Hematopoietic multipotent progenitor cell treated with erythropoietin and hydrocortisone succinate and interleukin-3 and kit ligand, for 6 days (in vitro differentiated cells): ENCODE data around the gene FGF2.
"Not testable (repeated sequence)": the region's sequence is repeated elsewhere in the genome, so short reads cannot be mapped to it uniquely, and the experiment has no call there.

Source experiments
- DNase-seq: peaks from one replicate; pipeline ENCODE4 v3.0.0-alpha.2; 2015

Gene FGF2

DNA sequence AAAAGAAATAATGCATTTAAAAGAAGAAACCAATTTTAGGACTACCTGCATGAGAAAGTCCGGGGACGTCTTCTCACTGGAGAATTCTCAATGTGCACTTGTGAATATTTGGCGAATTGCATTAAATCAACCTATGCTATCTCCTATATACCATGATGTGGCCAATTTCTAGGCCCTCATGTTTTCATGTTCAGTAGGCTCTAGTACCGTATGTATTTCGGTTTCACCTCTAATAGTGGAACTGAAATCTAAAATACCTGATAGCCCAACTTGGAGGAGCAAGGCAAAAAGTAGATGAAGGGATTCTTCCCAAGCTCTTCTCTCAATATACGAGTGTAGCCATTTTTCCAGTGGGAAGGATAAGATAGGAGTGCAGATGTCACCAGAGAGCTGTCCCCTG is 11.4 kb upstream of the FGF2 start:
- no peak for DNase-seq

DNA sequence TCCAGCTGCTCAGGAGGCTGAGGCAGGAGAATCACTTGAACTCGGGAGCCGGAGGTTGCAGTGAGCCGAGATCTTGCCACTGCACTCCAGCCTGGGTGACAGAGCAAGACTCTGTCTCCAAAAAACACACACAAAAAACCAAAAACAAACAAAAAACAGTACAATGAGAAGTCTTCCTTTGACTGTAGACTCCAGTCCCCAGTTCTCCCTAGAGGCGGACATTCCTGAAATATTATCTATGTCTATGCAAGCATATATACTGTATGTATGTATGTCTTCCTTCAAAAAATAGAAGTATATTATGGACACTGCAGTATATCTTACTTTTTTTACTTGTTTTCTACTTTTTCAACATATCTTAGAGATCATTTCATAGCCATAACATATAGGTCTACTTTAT is 10.2 kb upstream of the FGF2 start:
- no peak for DNase-seq

DNA sequence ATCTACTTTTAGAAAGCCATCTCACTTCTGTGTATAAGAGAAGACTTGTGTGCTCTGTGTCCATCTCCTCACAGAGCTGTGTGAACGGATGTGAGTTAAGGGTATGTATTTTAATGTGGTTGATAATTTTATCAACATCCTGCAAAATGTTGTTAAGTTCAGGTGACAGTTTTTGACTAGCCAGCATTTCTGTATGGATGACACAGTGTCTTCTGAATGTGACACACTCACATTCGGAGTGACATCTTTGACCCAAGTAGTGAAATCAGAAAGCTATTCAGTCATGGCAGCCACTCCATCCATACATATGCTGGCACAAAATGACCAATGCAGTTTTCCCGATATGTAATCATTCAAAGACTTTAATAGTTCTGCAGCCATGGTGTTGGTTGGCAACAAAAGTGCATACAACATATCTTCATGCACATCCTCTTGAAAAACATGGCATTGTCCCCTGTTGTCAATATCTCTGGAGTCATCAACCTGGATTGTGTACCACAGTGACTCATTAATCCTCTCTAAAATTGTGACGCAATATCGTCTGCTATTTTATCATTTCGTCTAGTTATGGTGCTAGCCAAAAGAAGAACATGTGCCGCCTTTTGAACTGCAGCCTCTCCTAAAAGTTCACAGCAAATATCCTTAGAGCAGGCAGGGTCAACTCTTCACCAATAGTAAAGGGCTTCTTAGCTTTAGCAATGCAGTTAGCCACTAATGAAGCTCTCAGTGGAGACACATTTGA is 6.8 kb upstream of the FGF2 start:
- DNase-seq, result no peak

DNA sequence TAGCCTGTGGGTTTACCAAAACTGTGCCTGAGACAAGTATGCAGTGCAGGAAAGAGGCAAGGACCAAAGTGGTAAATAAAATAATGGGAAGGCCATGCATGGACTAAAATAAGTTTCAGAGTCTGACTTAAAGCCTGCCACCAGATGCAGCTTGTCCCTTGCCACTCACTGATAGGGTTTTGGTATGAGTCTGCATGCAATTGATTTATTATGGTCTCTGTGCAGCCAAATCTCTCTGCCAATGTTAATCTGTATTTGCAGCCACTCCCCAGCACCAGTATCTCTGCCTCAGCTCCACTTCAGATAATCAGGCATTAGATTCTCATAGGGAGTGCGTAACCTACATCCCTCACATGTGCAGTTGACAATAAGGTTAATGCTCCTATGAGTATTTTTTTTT is 5.5 kb upstream of the FGF2 start:
- peak; percentile 62 for DNase-seq

DNA sequence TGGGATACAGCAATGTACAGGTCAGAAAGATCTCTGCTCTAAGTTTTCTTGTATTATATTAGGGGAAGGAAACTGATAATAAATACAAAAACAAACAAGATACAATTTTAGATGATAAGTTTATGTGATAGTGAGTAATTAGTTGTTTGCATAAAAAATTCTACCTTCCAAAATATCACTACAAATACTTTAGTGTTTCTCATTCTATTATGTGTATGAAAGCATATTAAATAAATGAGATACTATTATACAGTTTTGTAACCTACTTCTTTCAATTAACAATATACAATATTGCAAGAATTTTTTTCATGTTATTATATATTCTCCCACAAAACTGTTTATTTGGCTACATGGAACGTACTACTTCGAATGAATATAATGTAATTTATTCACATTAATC is 4.2 kb upstream of the FGF2 start:
- DNase-seq, result no peak

DNA sequence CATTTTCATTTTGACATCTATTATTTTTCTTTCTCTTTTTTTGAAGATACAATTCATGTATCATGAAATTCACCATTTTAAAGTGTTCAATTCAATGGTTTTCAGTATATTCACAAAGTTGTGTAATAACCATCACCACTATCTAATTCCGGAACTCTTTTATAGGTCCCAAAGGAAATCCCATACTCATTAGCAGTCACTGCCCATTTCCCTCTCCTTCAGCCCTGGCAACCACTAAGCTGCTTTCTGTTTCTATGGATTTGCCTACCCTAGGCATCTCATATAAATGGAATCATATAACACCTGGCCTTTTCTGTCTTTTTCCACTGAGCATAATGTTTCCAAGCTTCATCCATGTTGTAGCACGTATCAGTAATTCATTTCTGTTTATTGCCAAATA is 3.2 kb upstream of the FGF2 start:
- no peak for DNase-seq

DNA sequence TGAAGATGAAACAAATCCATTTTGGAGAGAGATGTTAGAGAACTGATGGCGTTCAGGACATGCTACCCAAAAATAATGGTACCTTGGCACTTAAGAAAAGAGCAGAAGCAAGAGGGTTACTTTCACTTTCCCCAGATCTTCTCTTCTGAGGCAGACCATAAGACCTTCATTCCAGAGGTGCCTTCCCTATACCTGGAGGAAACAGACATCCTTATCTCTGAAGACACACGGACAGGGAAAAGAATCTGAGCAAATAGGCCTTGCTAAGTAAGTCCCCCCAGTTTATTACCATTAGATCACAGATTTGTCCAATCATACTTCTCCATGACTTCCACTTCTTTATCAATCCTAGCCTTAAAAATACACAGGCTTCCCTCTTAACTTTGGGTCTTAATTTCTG is 2.0 kb upstream of the FGF2 start:
- DNase-seq, result no peak

DNA sequence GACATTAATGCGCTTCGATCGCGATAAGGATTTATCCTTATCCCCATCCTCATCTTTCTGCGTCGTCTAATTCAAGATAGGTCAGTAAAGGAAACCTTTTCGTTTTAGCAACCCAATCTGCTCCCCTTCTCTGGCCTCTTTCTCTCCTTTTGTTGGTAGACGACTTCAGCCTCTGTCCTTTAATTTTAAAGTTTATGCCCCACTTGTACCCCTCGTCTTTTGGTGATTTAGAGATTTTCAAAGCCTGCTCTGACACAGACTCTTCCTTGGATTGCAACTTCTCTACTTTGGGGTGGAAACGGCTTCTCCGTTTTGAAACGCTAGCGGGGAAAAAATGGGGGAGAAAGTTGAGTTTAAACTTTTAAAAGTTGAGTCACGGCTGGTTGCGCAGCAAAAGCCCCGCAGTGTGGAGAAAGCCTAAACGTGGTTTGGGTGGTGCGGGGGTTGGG is 528 bp upstream of the FGF2 start:
- DNase-seq, result no peak

DNA sequence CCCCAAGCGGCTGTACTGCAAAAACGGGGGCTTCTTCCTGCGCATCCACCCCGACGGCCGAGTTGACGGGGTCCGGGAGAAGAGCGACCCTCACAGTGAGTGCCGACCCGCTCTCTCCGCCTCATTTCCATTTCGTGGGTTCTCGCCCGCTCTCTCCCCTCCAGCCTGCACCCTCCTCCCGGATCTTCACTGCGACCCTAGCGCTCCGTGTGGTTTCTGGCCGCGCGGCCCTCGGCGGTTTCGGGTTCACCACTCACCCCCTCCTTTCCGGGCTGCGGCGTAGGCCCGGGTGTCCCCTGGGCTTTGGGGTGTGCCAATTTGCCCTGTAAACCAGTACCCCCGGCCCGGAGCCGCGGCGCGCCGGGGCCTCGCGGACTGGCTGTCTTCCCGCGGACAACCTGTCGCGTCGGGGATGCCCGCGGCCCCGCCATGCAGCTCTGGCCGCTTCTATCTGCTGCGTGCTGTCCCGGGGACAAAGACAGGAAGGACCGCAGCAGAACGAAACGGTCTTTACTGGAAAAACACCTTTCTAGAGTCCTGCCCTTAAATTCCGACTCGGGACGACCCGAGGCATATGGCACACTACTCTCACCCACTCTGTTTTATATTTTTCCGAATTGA is 737 bp downstream of the FGF2 start:
- no peak for DNase-seq

DNA sequence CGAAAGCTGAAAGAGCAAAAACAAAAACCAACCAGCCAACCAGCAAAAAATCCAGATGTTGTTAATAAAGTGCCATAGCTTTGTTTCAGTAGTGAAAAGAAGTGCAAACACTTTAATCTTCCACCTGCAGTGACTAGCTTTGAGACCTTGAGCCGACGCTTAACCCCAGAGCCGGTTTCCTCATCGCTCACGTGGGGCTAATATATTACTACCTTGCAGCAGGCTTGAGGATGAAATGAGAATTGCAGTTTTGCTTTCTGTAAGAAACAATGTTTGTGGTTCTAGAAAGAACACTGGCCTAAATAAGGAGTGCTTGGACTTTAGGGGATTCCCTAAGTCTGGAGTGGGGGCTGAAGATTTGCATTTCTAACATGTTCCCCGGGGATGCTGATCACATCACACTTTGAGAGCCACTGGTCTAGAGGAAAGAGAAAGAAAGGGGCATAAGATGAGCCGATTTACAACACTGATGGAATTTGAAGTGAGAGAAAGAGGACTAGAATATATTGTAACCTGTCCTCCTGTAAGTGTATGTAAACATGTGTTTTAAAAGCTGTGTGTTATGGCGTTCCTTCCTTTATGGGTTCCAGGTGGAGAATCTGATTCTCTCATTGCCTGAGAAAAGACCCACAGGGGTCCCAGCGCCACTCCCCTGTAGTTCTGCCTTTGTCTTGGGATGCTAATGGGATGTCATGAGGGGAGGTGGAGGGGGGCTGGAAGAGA is 1.4 kb downstream of the FGF2 start:
- peak; percentile 59 for DNase-seq

DNA sequence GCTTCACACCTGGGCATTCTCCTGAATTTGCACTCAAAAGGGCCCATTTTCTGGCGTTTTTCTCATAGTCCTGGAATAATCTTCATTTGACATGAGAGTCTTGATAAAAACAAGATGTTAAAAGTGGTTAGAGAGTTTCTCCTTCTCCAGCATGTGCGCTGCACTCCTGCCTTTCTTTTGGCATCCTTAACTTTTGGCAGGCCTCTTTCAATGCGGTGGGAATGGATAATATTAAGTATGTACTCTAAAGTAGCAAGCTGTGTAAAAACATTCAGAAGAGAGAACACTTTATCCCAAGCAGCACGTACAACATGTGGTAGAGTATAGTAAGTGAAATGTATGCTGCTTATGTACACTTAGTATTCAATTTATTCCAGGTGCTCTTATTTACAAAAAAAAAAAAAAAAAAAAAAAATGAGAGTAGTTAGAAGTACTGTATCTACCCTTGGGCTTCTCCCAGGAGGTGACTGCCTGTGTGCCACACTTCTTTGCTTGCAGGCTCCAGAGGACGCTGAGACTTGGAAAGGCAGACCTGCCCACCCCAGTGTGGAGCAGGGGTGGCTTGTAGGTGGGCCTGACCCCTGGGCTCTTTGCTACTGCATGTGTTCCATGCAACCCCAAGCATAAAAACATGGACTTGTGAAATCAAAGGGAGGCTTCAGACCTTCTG is 3.9 kb downstream of the FGF2 start:
- no peak for DNase-seq

DNA sequence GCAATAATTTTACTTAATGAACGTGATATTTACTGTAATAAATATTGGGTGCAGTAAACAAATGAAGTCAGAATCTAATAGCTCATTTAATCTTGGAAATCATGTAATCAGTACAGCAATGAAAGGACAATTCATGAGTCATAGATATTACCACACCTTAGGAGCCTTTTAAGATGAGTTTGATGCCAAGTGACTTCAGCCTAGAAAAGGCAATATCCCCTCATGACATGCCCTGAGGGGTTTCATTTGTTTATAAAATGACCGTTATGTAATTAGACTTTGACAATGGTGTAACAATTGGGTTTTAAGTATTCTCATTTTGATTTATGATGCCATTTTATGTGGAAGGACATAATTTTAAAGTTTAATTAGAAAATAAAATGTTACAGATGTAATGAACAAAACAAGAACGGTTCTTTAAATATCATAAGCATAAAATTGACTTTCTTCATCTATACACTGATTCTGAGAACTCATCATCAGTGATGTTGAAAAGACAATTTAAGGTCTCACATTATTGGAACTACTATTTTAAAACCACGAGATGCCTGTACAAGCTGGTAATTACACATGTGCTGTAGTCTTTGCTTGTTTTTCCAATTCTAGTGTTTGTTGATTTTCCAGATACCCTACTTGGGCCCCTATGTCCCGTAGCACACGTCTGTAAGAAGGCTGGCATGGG is 5.0 kb downstream of the FGF2 start:
- no peak for DNase-seq

DNA sequence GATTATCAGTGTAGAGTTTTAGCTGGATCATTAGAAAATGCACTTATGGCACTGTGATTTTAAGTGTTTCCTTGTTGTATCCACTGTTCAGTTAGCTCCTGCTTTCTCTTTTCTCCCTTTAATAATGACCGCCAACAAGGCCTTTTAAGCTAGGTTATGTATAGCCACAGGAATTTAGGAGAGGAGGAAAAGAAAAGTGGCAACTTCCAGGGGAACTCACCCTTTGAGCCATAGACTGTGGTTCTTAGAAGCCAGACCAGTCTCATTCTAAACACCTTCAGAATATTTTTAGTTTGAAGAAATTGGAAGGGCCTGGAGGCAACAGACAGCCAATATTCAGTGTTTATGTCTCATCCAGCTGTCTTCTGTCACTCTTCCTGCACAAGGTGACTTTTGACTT is 6.1 kb downstream of the FGF2 start:
- DNase-seq, result no peak

DNA sequence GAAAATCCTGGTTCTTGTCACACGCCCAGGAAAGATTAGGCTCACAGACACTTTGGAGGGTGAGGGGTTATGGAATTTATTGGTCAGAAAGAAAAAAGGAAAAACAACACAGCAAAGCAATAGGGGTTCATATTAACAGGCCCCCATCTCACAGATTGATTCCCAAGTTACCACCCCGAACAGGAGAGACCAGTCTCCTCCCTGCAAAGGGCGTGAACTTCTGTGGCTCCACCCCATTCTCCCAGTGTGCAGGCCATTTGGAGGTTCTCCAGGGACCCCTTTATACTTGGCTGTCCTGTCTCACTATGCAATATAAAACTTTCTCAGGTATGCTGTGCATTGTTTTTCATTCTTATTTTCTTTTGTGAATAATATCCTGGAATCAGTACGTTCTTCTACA is 7.4 kb downstream of the FGF2 start:
- DNase-seq, result no peak

DNA sequence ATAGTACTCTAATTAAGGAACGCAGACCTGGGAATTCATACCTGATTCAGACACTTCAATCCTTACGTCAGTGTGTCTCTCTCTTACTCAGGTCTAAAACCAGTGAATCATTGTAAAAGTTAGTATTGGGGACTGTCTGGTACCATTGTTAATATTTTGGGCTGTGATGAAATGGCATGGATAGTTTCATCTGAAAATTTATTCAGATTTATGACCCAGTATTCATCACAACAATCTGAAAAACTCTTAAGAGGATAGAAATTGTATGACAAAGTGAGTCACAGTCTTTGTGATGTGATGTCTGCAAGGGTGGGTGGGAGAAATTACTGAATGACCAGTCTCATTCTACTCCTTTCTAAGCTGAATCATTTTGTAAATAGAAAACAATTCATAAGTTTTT is 10.3 kb downstream of the FGF2 start:
- DNase-seq, result no peak

DNA sequence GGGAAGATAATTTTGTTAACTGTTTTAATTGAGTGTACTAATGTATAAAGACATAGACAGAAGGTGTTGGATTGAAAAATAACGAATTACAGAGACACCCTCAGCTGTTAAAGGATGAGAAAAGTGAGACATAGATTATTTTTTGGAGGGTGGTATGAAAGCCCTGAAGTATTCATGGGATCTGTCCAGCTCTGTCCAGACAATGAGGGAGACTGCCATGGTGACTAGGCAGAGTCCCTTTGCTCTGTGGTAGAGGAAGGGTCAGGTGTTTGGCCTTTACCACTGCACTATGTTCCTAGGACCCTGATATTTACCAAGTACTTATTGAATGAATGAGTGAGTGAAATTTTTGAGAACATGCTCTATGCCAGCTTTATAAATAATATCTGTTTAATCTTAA is 11.4 kb downstream of the FGF2 start:
- DNase-seq, result no peak

DNA sequence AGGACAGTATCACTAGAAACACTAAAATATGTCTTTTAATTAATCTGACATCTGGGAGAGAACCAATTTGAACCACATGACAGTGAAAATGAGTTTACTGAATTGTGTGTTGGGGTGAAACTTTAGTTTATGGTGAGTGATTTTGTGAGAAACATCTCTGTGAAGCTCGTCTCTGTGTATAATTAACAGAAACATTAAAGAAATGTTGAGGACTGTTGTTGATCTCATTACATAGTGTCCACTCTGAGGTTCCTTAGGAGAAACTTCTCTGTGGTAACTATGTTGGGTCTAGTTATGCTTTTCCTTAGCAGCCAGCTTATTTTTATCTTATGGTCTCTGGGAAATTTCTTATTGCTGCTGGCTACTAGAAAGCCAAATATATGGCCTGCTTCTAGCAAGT is 15.8 kb downstream of the FGF2 start:
- no peak for DNase-seq

DNA sequence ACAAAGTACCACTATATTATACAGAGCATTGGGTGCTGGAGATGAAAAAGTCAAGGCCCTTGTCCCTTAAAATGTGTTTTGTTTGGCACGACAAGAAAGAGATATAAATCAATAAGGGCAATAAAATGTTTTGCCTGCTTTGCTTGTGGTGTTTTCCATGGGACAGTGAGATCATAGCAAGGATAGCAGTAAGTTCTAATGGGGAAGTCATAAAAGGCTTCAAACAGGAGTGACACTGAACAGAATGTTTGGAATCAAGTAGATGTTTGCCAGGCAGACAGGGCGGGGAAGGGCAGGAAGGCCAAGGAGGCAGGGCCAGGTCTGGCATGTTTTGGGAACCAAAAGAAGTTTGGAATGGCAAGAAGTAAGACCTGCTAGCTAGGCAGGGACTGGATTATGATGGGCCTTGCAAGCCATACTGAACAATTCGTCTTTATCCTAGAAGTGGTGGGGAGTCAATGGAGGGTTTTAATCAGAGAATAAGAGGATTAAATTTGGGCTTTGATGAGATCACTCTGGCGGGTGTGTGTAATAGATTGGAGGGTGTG is 16.4 kb downstream of the FGF2 start:
- no peak for DNase-seq

DNA sequence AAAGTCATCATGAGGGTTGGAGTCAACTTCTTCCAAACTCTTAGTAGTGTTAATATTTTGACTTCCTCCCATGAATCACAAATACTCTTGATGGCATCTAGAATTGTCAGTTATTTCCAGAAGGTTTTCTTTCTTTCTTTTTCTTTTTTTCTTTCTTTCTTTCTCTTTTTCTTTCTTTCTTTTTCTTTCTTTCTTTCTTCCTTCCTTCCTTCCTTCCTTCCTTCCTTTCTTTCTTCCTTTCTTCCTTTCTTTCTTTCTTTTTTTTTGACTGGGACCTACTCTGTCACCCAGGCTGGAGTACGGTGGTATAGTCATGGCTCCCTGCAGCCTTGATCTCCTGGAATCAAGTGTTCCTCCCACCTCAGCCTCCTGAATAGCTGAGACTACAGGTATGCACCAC is 17.8 kb downstream of the FGF2 start:
- not testable (repeated sequence) for DNase-seq

DNA sequence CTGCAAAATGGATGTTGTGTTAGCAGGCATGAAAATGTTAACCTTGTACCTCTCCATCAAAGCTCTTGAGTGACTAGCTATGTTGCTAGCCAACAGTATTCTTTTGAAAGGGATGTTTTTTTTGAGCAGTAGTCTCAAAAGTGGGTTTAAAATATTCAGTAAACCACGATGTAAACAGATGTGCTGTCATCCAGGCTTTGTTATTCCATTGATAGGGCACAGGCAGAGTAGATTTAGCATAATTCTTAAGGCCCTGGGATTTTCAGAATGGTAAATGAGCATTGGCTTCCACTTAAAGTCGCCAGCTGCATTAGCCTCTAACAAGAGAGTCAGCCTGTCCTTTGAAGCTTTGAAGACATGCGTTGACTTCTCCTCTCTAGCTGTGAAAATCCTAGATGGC is 18.4 kb downstream of the FGF2 start:
- DNase-seq, result no peak

DNA sequence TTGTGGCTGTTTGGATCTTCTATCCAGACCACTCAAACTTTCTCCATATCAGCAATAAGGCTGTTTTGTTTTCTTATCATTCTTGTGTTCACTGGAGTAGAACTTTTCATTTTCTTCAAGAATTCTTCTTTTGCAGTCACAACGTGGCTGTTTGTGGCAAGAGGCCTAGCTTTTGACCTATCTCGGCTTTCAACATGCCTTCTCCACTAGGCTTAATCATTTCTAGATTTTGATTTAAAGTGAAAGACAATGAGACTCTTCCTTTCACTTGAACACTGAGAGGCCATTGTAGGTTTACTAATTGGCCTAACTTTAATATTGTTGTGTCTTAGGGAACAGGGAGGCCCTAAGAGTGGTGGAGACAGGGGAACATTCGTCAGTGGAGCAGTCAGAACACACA is 19.1 kb downstream of the FGF2 start:
- no peak for DNase-seq

DNA sequence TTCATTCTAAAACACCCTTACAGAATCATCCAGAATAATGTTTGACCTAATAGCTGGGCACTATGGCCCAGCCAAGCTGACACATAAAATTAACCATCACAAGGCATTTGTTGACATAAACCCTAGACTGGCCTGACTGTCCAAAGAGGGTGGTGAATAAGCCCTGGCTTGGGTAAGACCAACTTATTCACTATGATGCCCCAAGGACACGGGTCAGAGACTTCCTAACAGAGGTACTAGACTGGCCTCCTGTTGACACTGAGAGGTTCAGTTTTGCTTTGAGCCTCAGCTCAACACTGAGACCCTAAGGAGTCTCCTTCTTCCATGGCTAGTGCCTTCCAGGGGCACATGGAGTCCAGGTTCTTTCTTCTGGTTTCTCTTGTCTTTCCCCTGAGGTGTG is 21.3 kb downstream of the FGF2 start:
- no peak for DNase-seq

DNA sequence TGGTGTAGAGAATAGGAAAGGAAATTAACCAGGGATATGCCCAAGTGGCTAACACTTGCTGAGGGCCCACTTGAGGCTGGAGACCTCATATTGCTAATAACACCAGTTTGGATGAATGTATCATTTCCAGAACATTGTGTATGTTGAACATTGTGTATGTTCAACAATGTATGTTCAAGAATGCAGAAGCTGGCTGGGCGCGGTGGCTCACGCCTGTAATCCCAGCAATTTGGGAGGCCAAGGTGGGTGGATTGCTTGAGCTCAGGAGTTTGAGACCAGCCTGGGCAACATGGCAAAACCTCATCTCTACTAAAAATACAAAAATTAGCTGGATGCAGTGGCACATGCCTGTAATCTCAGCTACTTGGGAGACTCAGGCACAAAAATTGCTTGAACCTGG is 23.2 kb downstream of the FGF2 start:
- DNase-seq, result not testable (repeated sequence)
